HG02852 (cell line): ENCODE data around the gene TBC1D22A.

Experiments
- ATAC-seq: cut with Tn5 transposase; IDR thresholded peaks from one replicate; pipeline ENCODE4 v1.9.1; 2021; ENCODE audit warnings: mild to moderate bottlenecking, moderate library complexity; ENCODE audit not compliant: unreplicated experiment

TBC1D22A gene

GRCh38 chr22:47051441-47052071, 289.1 kb downstream of the TBC1D22A start:
- ATAC-seq = no peak

- ATAC-seq = no peak
These were observed 290.0 kb downstream of the TBC1D22A start for GRCh38 chr22:47052236-47053012.

- ATAC-seq = no peak
These were observed 290.7 kb downstream of the TBC1D22A start for GRCh38 chr22:47053013-47053725.

- no peak for ATAC-seq
These were observed 291.3 kb downstream of the TBC1D22A start for GRCh38 chr22:47053726-47054141.

- ATAC-seq = no peak
These were observed 292.0 kb downstream of the TBC1D22A start for GRCh38 chr22:47054231-47055072.

GRCh38 chr22:47055073-47055355, 292.6 kb downstream of the TBC1D22A start:
- no peak for ATAC-seq

GRCh38 chr22:47055461-47055860, 293.0 kb downstream of the TBC1D22A start:
- ATAC-seq = no peak

- no peak for ATAC-seq
These were observed 293.5 kb downstream of the TBC1D22A start for GRCh38 chr22:47055921-47056320.

GRCh38 chr22:47056361-47056760, 293.9 kb downstream of the TBC1D22A start:
- ATAC-seq = no peak

- no peak for ATAC-seq
These were observed 294.5 kb downstream of the TBC1D22A start for GRCh38 chr22:47056776-47057470.

GRCh38 chr22:47057916-47058585, 295.6 kb downstream of the TBC1D22A start:
- ATAC-seq = no peak

GRCh38 chr22:47059076-47059475, 296.6 kb downstream of the TBC1D22A start:
- no peak for ATAC-seq

- no peak for ATAC-seq
These were observed 297.3 kb downstream of the TBC1D22A start for GRCh38 chr22:47059701-47060161.

GRCh38 chr22:47060718-47061117, 298.3 kb downstream of the TBC1D22A start:
- no peak for ATAC-seq

- no peak for ATAC-seq
These were observed 298.8 kb downstream of the TBC1D22A start for GRCh38 chr22:47061226-47061625.

- no peak for ATAC-seq
These were observed 299.7 kb downstream of the TBC1D22A start for GRCh38 chr22:47062126-47062525.

GRCh38 chr22:47063071-47063509, 300.6 kb downstream of the TBC1D22A start:
- ATAC-seq = no peak

- ATAC-seq = no peak
These were observed 301.2 kb downstream of the TBC1D22A start for GRCh38 chr22:47063606-47064005.

GRCh38 chr22:47064016-47064415, 301.6 kb downstream of the TBC1D22A start:
- ATAC-seq = no peak

GRCh38 chr22:47064416-47064815, 302.0 kb downstream of the TBC1D22A start:
- ATAC-seq = no peak
